GM12872 (cell line): ENCODE data around the gene UFC1.

Source experiments
- CTCF ChIP-seq: IDR thresholded peaks from 3 replicates; pipeline ENCODE4 v1.5.1; 2011; ENCODE audit warnings: low read depth, mild to moderate bottlenecking, low read length, moderate library complexity; ENCODE audit not compliant: insufficient read depth

UFC1 gene

DNA sequence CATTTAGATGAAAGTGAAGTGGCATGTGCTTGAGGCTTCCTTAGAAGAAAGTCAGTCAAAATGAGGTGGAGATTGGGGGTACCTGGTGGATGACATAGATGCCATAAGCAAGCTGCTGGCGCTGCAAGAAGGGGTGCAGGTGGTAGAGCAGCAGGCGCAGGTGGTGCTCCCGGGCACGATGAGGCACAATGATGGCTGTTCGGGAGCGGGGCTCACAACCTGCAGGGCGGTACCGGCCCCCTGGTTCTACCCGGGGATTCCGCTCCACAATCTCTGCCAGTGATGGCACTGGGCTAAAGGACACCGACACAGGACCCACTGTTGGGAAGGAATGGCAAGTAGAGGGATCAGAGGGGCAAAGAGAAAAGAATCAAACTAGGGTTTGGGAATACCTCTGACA lies 21.1 kb downstream of the UFC1 start:
- TF ChIP-seq CTCF = no peak

DNA sequence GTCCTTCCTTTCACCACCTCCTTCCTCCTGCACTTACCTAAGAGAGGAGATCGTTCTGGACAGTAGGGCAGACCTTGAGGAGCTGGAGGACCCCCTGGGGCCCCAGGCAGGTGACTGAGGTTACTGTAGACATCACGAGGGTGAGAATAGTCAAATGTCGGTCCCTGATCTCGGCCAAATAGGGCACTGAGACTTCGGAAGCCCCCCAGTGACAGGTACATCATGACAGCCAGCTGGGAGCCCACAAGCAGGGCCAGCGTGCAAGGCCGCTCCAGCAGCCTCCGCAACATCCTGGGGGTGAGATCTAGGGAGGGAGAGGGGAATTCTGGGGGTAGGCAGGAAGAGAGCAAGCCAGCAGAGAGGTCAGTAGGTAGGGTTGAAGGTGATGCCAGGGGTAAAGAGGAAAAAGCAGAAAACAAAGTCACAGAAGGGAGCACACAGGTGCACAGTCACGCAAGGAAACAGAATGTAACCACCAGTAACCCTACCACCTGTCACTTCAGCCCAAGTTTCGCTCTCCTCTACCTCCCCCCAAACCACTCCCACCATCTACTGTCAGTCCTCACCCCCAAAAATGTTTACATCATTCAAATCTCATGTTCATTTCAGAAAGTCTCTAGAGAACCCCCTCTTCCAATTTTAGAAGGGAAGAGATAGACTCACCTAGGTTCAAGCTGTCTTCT lies 22.1 kb downstream of the UFC1 start:
- no peak for TF ChIP-seq CTCF

GRCh38 chr1:161176468-161177111 lies 22.8 kb downstream of the UFC1 start:
- TF ChIP-seq CTCF = no peak

- no peak for TF ChIP-seq CTCF
Measured at GRCh38 chr1:161177112-161177935, 23.5 kb downstream of the UFC1 start, which contains the start of gene B4GALT3. Gene B4GALT3, minus strand, starts transcription at chr1:161177507. Its CDS starts 1,447 bp downstream, at chr1:161176060.

GRCh38 chr1:161177936-161178244 lies 24.1 kb downstream of the UFC1 start:
- TF ChIP-seq CTCF = no peak

GRCh38 chr1:161179698-161180097 lies 25.9 kb downstream of the UFC1 start:
- no peak for TF ChIP-seq CTCF

- TF ChIP-seq CTCF = peak; percentile 41; the same call in 1 of the 3 replicates
Measured at GRCh38 chr1:161180639-161181038, 26.9 kb downstream of the UFC1 start.
